RCC 7860 (cell line): Measurements from ENCODE around the gene CBL.
"Not testable (repeated sequence)": the region's sequence is repeated elsewhere in the genome, so short reads cannot be mapped to it uniquely, and the experiment has no call there.

Source experiments
- DNase-seq: peaks from one replicate; pipeline ENCODE4 v3.0.0-alpha.2; 2015; ENCODE audit warnings: low spot score
- FAIRE-seq: peaks from 2 replicates; lab custom pipeline; 2012; peaks lifted over from hg19 to GRCh38; lab: Jason Lieb, UNC

Gene CBL

DNA sequence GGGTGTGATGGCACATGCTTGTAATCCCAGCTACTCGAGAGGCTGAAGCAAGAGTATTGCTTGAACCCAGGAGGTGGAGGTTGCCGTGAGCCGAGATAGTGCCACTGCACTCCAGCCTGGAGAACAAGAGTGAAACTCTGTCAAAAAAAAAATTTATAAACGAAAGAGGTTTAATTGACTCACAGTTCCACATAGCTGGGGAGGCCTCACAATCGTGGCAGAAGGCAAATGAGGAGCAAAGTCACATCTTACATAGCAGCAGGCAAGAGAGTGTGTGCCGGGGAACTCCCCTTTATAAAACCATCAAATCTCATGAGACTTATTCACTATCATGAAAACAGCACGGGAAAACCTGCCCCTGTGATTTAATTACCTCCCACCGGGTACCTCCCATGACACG lies 21.7 kb upstream of the CBL start:
- not testable (repeated sequence) for DNase-seq, FAIRE-seq

DNA sequence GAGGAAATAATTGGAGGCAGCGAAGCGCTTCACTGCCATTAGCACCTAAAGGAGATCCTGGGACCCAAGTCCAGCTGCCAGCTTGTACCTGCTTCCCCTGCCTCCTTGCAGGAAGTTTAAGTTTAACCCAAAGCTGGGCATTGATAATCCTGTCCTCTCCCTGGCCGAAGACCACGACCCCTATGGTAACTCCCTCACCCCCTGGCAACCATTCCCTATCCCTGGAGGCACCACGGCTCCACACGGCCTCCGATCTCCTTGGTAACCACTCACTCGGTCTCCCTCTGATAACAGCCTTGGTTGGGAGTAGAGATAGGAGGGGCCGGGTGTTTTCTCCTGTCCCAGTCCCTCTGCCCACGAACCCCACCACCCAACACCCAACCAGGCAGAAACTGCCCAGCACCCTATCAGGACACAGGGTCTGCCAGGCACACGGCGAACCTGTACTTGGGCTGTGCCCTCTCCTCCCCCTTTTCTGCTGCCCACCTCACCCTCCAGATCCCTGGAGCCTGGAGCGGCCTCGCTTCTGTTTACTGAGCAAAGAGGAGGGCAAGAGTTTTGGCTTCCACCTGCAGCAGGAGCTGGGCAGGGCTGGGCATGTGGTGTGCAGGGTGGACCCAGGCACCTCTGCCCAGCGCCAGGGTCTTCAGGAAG lies 20.0 kb upstream of the CBL start:
- no peak for FAIRE-seq
- no peak for DNase-seq

DNA sequence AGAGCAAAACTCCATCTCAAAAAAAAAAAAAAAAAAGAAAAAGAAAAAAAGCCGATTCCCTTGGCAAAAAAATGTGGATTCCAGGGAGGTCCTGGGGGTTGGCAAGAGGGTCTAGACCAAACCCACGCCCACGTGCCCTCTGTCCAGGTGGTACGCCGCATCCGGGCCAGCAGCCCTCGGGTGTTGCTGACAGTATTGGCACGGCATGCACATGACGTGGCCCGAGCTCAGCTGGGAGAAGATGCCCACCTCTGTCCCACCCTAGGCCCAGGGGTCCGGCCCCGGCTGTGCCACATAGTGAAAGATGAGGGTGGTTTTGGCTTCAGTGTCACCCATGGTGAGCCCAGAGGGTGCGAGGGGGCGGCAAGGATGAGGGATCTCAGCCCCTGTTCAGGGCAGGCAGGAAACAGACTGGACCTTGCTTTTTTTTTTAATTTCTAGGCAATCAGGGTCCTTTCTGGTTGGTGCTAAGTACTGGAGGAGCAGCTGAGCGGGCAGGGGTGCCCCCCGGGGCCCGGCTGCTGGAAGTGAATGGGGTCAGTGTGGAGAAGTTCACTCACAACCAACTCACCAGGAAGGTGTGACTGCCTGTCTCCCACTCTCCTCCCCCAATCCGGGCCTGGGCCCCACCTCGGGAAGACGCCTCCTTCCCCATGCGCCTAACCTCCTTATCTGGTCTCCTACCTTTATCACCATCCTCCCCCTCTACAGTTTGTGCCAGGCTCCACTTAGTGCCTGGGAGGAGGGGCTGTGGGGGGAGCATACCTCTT lies 18.8 kb upstream of the CBL start:
- FAIRE-seq (no peak), DNase-seq (no peak)

DNA sequence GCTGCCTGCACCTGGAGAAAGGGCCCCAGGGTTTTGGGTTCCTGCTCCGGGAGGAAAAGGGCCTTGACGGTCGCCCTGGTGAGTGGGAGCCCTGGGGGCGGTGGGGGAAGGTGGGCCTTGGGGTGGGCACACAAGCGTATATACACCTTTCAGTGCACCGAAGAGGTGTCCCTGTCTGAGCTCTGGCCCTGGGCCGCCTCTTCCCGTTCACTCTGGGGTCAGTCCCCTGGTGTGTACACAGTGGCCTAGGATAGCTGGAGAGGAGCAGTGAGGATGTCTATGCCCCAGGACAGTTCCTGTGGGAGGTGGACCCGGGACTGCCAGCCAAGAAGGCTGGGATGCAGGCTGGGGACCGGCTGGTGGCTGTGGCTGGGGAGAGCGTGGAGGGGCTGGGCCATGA lies 18.1 kb upstream of the CBL start:
- DNase-seq: no peak

DNA sequence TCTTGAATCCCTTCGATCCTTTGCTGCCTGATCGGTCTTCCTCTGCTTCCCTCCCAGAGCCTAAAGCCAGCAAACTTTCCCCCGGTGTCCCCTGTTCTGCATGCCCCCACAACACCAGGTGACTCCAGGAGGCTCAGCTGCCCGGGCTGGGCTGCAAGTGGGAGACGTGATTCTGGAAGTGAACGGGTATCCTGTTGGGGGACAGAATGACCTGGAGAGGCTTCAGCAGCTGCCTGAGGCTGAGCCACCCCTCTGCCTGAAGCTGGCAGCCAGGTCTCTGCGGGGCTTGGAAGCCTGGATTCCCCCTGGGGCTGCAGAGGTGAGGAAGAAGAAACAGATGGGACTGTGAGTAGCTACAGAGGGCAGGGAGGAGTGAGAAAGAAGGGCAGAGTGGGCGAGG lies 17.3 kb upstream of the CBL start:
- DNase-seq: no peak
- FAIRE-seq: no peak

More for the DNA sequence above, 18.1 kb upstream of the CBL start:
- FAIRE-seq: no peak

DNA sequence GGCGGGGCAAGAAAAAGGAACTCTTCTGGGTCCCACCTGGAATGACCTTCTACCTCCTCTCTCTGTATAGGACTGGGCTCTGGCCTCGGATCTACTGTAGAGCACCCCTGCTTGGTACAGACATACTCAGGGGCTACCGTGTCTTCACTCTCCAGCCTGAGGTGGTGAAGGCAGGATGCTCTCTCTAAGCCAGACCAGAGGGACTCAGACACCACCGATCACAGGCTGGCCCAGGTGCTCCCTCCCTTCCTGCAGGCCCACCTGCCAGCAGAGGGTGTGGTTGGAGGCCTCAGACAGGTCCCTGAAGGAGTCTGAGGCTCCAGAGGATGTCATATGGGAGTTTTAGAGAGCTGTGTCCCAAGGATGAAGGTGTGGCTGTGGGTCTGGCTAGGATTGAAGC lies 16.7 kb upstream of the CBL start:
- no peak for FAIRE-seq

DNA sequence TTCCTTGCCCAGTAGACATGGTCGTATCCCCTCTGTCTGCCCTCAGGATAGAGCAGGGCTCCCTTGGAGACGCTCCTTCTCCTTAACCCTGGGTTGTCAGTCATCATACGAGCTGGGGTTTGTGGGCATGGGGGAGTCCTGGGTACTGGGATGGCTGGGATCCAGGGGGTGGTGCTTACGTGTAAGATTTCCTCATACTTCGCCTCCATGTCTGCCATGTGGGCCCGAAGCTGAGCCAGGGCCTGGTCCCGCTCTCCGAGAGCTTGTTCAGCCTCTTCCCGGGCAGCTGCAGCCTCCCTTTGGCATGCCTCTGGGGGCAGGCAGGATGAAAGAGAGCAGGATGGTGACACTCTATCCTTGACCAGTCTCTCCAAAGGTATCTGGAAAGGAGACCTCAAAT lies 15.6 kb upstream of the CBL start:
- FAIRE-seq (no peak), DNase-seq (no peak)

More for the DNA sequence above, 16.7 kb upstream of the CBL start:
- DNase-seq: no peak

DNA sequence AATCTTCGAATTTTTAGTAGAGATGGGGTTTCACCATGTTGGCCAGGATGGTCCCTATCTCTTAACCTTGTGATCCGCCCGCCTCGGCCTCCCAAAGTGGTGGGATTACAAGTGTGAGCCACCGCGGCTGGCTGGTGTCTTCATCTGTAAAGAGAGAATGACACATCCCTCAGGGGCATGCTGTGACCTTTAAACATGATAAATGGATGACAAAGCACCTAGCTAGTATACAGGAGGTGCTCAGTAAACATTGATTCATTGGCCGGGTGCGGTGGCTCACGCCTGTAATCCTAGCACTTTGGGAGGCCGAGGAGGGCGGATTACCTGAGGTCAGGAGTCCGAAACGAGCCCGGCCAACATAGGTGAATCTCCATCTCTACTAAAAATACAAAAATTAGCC lies 14.9 kb upstream of the CBL start:
- DNase-seq, FAIRE-seq: not testable (repeated sequence)

DNA sequence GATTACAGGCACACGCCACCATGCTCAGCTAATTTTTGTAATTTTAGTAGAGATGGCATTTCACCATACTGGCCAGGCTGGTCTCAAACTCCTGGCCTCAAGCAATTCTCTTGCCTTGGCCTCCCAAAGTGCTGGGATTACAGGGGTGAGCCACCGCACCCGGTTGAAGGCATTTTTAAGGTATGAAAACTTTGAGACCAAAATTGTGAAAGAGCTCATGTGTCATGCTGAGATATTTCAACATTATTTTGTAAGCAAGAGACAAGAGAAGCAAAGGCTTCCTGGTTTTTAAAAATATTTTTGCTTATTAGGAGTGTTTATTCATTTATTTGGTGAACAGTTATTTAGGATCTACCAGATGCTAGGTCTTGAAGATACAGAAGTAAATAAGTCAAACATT lies 14.0 kb upstream of the CBL start:
- no peak for DNase-seq
- no peak for FAIRE-seq

DNA sequence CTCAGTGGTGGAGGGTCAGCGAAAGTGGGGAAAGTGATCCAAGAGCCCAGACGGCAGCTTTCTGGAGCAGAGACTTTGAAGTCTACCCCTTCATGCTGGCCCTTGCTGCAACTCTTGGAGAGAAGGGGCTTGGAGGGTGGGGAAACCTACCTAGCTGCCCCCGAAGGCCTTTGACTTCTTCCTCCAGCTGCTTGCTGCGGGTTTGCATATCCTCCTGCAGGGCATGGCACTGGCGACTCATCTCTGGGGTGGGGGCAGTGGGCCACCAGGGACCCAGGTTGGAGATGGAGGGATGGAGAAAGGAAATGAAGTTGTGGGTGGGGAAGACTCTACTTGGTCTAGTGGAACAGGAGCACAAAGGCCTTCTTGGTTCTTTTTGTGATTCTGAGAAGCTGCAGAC lies 13.1 kb upstream of the CBL start:
- no peak for DNase-seq
- no peak for FAIRE-seq

DNA sequence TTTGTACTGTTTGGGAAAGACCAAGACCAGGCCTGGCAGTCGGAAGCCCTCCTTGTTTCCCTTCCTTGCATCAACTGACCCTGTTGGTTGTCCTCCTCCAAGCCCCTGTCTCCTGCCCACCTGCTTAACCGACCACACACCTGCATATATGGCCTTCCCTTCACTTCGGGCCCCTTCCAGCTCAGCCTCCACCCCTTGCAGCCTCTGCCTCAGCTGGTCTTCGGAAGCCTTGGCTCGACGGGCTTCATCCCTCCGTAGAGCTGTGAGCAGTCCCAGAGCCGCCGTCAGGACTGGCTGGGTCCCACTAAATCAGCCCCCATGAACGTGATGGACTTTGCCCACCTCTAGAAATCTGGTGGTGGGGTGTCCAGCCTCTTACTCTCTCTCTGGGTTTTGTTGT lies 12.5 kb upstream of the CBL start:
- DNase-seq (no peak), FAIRE-seq (no peak)

DNA sequence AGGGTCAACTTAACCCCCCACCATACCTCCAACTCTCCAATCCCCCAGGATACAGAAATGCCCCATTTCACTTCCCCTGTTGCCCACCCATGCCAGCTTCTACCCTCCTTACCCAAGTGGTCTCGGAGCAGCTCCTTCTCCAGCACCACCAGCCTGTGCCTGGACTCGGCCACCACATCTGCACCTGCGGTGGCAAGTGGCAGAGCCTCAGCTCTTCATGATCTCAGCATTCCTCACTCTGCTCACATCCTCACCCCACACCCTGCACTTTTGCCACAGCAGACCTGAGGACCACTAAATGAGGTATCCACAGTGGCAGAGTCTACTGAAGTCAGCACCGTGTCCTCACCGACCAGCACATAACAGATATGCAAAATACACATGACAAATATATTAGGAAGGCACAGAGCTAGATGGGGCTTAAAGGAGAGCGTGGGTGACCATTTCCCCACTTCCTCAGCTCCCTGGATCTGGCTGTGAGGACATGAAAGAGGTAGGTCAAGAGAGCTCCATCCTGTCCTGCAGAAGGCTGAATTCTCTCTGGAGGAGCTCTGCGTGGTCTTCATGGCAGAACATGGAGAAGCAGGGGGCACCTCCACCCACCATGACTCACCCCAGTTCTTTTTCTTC lies 11.2 kb upstream of the CBL start:
- FAIRE-seq (no peak), DNase-seq (no peak)

DNA sequence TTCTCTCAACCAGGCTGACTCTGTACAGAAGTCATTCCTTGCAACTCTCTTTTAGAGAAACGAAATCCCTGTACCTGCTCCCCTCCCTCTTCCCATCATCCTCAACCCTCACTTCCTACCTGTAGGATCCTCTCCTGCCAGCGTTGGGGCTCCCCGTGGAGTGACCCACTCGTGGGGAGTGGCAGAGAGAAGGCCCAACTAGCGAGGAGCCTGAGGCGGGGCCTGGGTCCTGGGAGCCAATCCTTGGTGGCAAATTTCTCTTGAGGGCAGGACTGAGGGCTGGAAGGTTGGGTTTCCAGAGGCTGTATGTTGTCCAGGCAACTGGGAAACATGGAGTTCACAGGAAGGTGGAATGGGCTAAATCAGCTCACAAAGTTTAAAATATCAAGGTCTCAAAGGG lies 10.5 kb upstream of the CBL start:
- DNase-seq: no peak
- FAIRE-seq: no peak

DNA sequence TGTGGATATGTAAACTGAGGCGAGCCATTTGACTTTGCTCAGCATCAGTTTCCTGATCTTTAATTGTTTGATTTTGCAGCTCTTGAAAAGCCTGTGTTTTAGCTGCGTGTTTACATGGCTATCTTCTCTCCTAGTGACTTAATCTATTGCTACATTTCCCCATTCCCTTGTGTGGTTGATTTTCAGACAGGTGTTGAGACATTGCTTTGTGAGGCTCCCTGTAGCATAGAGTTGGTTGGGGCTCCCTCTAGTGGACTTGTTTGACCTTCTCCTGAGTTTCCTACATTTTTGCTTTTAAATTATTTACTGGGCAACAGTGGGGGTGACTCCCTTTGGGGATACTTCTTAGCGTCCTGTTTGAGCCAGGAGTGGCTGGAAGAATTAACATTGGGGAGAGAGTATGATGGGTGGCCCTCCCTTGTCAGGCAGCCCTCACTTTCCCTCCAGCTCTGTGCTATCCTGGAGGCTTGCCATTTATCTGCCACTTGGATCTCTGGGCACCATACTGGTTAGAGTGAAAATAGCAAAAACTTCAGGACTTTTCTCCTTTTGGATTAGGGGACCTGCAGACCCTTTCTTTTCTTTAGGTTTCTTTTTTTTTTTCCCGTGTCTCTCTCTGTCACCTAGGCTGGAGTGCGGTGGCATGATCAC lies 9.2 kb upstream of the CBL start:
- DNase-seq (peak; percentile 63), FAIRE-seq (peak; percentile 56)

DNA sequence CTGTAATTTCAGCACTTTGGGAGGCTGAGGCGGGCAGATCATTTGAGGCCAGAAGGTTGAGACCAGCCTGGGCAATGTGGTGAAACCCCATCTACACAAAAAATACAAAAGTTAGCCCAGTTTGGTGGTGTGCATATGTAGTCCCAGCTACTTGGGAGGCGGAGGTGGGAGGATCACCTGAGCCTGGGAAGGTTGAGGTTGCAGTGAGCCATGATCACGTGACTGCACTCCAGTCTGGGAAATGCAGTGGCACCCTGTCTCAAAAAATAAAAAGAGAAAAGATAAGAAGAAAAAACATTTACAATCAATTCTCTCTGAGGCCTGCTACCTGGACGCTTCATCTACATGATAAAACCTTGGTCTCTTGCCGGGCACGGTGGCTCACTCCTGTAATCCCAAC lies 7.2 kb upstream of the CBL start:
- FAIRE-seq: no peak

DNA sequence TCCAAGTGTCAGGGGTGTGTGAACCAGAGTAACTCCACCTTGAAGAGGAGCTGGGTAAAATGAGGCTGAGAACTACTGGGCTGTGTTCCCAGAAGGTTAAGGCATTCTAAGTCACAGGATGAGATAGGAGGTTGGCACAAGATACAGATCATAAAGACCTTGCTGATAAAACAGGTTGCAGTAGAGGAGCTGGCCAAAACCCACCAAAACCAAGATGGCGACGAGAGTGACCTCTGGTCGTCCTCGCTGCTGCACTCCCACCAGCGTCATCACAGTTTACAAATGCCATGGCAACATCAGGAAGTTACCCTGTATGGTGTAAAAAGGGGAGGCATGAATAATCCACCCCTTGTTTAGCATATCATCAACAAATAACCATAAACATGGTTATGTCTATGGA lies 4.9 kb upstream of the CBL start:
- FAIRE-seq, DNase-seq: not testable (repeated sequence)

More for the DNA sequence above, 7.2 kb upstream of the CBL start:
- DNase-seq: no peak

DNA sequence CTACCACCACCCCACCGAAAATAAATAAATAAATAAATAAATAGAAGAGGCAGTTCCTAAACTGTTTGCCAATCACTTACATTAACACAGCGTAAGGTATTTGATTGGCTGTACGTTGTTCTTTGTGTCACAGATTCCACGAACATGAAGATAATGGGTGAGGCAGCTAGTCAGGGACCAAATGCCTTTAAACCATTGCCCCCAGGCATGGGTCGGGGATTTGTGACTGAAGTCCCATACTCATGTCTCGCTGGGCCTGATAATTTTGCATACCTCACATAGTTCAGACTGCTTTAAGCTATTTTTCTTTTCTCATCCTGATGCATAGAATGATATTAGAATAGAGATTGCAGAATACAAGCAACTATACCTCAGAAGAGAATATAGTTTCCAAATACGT lies 3.6 kb upstream of the CBL start:
- FAIRE-seq (no peak), DNase-seq (no peak)

DNA sequence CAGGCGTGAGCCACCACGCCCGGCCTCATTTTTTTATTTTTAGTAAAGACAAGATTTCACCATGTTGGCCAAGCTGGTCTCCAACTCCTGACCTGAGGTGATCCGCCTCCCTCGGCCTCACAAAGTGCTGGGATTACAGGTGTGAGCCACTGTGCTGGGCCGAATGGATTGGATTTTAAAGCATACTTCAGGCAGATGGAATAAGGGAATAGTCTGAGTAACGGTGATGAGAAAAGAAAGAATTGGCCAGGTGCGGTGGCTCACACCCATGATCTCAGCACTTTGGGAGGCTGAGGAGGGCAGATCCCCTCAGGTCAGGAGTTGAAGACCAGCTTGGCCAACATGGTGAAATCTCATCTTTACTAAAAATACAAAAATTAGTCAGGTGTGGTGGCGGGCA lies 2.1 kb upstream of the CBL start:
- no peak for FAIRE-seq

DNA sequence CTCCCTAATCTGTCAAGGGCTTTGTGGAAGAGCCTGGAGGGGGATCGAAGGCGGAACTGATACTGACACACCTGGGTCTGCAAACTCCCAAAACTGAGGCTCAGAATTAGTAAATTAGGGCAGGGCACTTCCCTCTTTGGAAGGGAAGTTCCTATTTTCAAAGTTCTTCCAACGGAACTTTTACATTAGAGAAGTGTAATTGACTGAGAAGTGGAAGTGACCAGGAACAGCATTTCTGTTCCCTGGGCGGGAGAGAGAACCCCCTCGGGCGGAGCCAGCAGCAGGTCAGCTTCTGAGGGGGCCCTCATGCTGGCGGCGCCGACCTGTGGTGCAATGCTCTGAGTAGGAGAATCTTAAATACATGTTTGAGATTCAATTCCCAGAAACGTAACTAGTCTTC lies 1.1 kb upstream of the CBL start:
- no peak for FAIRE-seq
- no peak for DNase-seq

More for the DNA sequence above, 2.1 kb upstream of the CBL start:
- DNase-seq: no peak

DNA sequence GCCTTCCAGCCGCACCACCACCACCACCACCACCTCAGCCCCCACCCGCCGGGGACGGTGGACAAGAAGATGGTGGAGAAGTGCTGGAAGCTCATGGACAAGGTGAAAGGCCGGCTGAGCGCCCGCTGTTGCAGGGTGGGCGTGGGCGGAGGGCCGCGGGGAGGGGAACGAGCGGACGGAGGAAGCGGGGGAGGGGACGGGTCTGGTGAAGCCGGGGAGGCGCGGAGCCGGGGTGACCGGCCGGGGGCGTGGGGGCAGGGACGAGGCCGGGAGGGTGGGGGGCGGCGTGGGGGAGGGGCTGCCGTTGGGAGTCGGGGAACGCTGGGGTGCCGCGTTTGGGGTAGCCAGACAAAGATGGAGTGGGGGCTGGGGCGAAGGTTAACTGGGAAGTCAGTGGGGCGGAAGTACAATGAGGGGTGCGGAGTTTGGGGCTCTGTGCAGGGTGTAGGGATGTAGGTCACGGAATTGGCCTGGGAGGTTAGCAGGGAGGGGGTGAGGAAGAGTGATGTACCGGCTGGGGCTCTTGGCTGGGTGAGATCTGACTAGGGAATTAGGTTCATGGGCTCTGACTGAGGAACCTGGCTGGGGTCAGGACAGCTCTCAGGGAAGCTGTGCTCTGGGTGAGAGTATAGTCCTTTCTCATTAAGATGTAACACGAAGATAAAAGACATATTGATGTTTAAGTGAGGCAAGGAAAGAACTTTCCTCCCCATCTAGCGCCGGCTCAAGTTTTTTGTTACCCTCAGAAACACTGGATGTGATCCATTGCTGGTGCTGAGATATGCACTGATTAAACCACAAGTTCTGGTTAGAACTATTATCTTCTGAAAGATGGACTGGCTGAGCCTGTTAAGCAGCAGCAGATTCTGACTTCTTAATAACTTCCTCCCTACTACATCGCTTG lies 624 bp downstream of the CBL start:
- FAIRE-seq: no peak
- no peak for DNase-seq
